Fibroblast of pulmonary artery (primary cell): ENCODE measurements around the gene CERK.

Experiments used
- DNase-seq: peaks from one replicate; pipeline ENCODE4 v3.0.0-alpha.2; 2010; ENCODE audit warnings: low read depth
- H3K4me3 ChIP-seq: replicated peaks from 2 replicates; pipeline ENCODE4 v1.5.1; 2011; ENCODE audit warnings: low read depth, mild to moderate bottlenecking, control low read depth, low read length, moderate library complexity
- TF ChIP-seq, protein P1 (sequence below): IDR thresholded peaks from 2 replicates; pipeline ENCODE4 v1.5.1; 2011; ENCODE audit warnings: mild to moderate bottlenecking, control low read depth, low read length, inconsistent platforms; ENCODE audit errors: missing control alignments

Gene CERK

DNA sequence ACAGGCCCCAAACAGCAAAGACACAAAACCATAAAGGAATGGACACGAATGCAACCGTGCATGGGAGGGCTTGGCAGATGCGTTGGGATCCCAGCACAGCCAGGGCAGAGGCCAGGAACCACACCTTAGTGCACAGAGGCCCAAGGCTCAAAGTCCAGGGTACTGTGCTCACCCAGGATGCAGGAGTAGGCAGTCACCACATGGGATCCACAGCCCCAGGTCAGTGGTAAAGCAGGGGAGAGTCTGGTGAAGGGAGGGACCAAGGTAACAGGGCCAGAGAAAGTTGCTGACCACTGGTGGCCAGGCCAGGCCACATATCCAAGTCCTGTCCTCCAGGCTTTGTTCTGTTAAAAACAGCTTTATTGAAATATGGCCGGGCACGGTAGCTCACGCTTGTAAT lies 6.5 kb upstream of the CERK start:
- TF ChIP-seq, protein P1, sequence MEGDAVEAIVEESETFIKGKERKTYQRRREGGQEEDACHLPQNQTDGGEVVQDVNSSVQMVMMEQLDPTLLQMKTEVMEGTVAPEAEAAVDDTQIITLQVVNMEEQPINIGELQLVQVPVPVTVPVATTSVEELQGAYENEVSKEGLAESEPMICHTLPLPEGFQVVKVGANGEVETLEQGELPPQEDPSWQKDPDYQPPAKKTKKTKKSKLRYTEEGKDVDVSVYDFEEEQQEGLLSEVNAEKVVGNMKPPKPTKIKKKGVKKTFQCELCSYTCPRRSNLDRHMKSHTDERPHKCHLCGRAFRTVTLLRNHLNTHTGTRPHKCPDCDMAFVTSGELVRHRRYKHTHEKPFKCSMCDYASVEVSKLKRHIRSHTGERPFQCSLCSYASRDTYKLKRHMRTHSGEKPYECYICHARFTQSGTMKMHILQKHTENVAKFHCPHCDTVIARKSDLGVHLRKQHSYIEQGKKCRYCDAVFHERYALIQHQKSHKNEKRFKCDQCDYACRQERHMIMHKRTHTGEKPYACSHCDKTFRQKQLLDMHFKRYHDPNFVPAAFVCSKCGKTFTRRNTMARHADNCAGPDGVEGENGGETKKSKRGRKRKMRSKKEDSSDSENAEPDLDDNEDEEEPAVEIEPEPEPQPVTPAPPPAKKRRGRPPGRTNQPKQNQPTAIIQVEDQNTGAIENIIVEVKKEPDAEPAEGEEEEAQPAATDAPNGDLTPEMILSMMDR = no peak
- DNase-seq = no peak
- H3K4me3 ChIP-seq = no peak overlapping the region

DNA sequence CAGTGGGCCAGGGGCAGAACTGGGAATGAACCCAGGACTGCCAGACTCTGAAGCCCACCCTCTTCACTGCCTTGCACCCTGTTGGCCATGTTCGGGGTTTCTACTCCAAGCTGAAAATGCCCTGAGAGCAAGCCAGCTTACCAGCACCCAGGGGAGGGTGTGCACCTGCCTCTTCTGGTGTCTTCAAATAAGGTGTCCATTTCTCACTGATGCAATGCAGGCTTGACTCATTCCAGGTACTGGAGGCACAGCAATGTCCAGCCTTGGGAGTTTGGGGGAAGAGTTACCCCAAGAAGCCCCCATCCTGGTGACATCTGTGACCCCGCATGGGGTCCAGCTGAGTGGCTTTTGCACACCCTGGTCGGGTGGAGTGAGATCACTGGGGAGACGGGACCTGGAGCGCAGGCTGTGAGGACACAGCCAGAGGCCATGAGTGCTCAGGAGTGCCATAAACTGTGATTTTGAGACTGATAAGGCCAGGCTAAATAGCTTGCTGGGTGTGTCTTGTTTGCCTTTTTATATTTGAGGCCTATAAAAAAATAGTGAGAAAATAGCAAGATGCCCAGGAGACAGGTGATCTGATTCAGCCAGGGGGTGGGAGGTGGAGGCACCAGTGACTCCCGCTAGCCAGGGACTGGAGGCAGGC lies 4.6 kb upstream of the CERK start:
- DNase-seq = no peak
- H3K4me3 ChIP-seq = no peak overlapping the region
- TF ChIP-seq, protein P1 = no peak

DNA sequence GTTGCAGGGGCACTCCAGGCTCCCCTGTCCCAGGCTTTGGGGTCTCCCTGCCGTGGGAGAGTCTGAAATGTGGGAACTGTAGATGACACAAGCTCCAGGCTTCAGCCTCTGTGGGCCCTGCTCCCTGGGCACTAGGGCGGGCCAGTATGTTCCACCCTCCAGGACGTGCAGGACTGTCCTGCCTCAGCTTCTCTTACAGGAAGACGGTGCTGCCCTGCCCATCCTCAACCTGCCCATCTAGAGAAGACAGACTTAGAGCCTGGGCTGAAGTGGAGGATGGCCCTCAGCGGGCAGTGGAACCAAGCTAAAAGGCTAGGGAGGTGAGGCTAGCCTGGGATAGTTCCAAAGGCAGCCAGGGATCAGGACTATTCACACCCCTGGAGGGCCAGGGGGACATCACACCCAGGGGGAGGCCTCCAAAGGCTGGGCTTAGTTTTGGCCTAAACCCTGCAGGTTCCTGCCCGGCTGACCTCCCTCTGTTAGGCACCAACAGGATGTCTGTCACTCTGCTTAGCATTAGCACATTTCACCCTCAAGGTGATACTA lies 4.0 kb upstream of the CERK start:
- DNase-seq = no peak
- H3K4me3 ChIP-seq = no peak overlapping the region
- TF ChIP-seq, protein P1 = no peak

DNA sequence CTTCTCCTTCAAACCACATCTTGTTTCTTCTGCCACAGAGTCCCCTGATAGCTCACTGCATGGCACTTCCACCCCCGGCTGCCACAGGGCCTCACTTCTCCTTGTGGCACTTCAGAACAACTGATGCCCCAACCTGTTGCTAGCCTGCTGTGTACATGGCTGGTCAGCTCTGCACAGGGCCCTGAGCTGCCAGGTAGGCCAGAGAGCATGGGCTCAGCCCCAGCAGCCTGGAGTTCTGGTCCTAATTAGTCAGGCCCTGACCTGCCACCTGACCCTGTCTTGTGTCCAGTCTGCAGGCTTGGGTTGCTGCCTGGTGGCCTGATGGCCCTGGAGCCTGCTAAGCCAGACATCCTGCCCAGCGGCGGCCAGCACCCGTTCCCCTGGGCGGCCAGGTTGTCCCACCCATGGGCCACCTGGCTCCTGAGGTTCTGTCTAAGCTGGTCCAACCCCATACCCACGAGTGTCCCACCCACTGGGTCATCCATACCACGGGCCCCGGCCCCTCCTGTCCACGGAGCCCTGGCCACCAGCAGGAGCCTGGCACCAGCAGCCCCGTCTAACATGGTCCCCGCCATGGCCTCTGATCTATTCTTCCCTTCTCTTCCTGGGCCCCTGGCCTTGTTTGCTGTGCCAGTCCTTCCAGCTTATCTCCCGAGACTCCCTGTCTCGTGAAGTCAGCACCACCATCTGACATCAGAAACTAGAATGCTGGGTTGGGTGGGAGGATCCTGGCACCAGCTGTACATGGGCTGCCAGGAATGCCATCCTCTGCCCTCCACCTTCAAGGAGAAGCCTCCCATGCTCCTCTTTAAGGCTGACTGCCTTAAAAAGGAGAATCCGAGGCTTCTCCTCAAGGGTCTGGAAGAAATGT lies 3.1 kb upstream of the CERK start:
- H3K4me3 ChIP-seq = no peak overlapping the region
- no peak for DNase-seq
- TF ChIP-seq, protein P1 = no peak

DNA sequence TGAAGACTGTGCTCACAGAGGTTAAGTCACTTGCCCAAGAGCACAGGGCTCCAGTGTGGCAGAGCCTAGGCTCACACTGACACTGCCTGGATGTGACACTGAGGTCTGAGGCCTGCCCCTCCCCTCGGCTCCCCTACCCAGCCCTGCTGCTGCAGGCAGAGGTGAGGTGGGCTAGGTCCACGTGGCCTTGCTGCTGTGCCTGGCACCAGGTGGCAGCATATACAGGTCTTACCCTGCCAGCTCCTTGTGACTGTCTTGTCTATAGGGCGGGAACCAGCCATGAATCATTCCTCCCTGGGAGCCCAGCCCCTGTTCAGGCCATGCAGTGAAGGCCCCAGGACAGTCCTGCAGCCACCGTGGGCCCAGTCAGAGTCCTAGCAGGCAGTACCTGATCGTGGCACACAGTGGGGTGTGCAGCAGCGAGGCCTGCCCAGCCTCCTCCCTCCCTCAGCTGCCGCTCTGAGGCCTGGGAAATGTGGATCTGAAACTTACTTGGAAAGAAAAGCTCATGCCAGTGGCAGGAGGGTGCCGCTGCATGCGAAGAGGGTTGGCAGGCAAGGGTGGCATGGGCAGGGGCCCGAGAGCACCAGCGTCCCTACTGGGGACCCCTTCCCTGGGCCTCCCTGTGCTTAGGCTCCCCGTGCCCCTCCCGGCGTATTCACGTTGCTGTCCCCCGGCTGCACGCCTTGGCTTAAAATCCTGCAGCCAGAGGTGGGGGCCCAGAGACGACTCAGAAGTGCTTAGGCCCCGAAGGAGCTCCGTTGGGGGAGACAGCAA lies 1.2 kb upstream of the CERK start:
- DNase-seq = peak; percentile 64
- TF ChIP-seq, protein P1 = peak; percentile 24
- peak overlapping the region; percentile 74 for H3K4me3 ChIP-seq

DNA sequence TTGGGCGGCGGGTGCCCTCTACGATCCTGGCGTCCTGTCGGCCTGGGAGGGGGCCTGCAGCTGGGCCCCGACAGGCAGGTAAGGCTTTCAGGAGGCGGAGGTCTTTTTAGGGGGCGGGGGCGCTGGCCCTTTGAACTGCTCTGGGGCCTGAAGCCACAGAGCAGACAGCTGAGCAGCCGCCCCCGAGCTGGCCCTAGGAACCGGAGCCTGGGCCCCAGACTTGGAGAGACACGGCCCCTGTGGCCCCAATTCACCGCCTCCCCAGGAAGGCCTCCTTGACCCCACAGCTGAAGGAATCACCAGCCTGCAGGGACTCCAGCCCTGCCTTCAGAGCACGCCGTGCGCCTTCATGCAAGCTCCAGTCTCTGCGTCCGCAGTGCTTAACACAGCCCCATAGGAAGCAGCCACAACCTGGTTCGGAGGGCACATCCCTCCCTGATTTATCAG lies 618 bp upstream of the CERK start:
- H3K4me3 ChIP-seq = peak overlapping the region; percentile 74
- TF ChIP-seq, protein P1 = no peak
- DNase-seq = peak; percentile 51
